Cortex of kidney (tissue), 1 donor: ENCODE data around the gene TM7SF3.

Experiments
- DNase-seq: peaks from one replicate; lab custom pipeline; 2025; lab: John Stamatoyannopoulos, UW

The TM7SF3 gene

DNA sequence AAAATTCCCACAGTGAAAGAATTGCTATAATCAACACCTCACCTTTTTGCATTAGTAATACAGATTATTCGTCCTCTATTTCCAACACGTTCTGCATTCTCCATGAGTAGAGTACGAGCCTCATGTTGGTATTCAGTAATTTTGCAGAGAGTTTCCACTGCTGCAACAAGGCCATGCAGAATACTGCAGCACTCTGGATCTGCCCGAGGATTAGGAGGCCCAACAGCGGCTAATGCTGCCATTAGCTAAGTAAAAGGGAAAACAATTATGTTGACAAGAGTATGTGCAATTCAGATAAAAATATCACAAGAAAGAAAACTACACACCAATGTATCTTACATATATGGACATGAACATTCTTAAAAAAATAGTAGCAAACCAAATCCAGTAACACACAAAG is 85.5 kb downstream of the TM7SF3 start:
- DNase-seq: no peak
